Stimulated activated CD8-positive, alpha-beta memory T cell treated with anti-CD3 and anti-CD28 coated beads, Interleukin-4, amount 100 ng/mL, for 48 hours (primary cell): Measurements from ENCODE around the gene LRRC32.

ENCODE experiments used
- DNase-seq: peaks from one replicate; pipeline ENCODE4 v3.0.0-alpha.2; 2020

Gene LRRC32

GRCh38 chr11:76670485-76671236, at the start of gene LRRC32:
TSS of gene LRRC32 (minus strand) at chr11:76670747. CDS start at chr11:76665954, 4,793 bp downstream.
- DNase-seq = peak; percentile 61

GRCh38 chr11:76719686-76720085, 49.1 kb upstream of the LRRC32 start:
- DNase-seq = no peak

- no peak for DNase-seq
Measured at GRCh38 chr11:76719281-76719680, 48.7 kb upstream of the LRRC32 start.

GRCh38 chr11:76717816-76718215, 47.3 kb upstream of the LRRC32 start:
- no peak for DNase-seq

GRCh38 chr11:76717369-76717768, 46.8 kb upstream of the LRRC32 start:
- DNase-seq = no peak

GRCh38 chr11:76716268-76716667, 45.7 kb upstream of the LRRC32 start:
- no peak for DNase-seq

GRCh38 chr11:76714493-76714892, 43.9 kb upstream of the LRRC32 start:
- no peak for DNase-seq

- no peak for DNase-seq
Measured at GRCh38 chr11:76713499-76713898, 43.0 kb upstream of the LRRC32 start.

GRCh38 chr11:76712125-76712524, 41.6 kb upstream of the LRRC32 start:
- DNase-seq = no peak

- no peak for DNase-seq
Measured at GRCh38 chr11:76709756-76710155, 39.2 kb upstream of the LRRC32 start.

- DNase-seq = no peak
Measured at GRCh38 chr11:76708972-76709660, 38.6 kb upstream of the LRRC32 start.

GRCh38 chr11:76707293-76707825, 36.8 kb upstream of the LRRC32 start:
- no peak for DNase-seq

GRCh38 chr11:76706667-76707066, 36.1 kb upstream of the LRRC32 start:
- no peak for DNase-seq

- DNase-seq = no peak
Measured at GRCh38 chr11:76705826-76706225, 35.3 kb upstream of the LRRC32 start.

- no peak for DNase-seq
Measured at GRCh38 chr11:76704171-76704948, 33.8 kb upstream of the LRRC32 start.

GRCh38 chr11:76703707-76704106, 33.2 kb upstream of the LRRC32 start:
- DNase-seq = no peak

- DNase-seq = no peak
Measured at GRCh38 chr11:76702336-76703128, 32.0 kb upstream of the LRRC32 start.

GRCh38 chr11:76701294-76702040, 30.9 kb upstream of the LRRC32 start:
- no peak for DNase-seq

GRCh38 chr11:76700177-76701100, 29.9 kb upstream of the LRRC32 start:
- DNase-seq = peak; percentile 36

GRCh38 chr11:76699451-76700091, 29.0 kb upstream of the LRRC32 start:
- DNase-seq = no peak
